Pancreas (tissue), 10 donors: ENCODE measurements around the gene DEPDC5. TPM values are rescaled to one million over a fixed set of nuclear protein-coding genes. Genes with fewer than 3 reads are reported as not detected.
"Not testable (repeated sequence)": the region's sequence is repeated elsewhere in the genome, so short reads cannot be mapped to it uniquely, and the experiment has no call there.

Experiments used
- ATAC-seq, 4 donors: fragments of 200-7000 bp; cut with Tn5 transposase; one replicate each; pipeline versions ENCODE4 v1.8.0 to v1.9.1; 2020; ENCODE audit warnings: mild to moderate bottlenecking in 4 of 4, moderate library complexity in 4 of 4
- DNase-seq, 6 donors: peaks; one replicate each; pipeline ENCODE4 v3.0.0-alpha.2; 2020
- FAIRE-seq: peaks from 2 replicates; lab custom pipeline; 2012; peaks lifted over from hg19 to GRCh38; lab: Jason Lieb, UNC
- H3K27ac ChIP-seq, 4 donors: fragments of 200-600 bp; sonication (generic); 1 replicate in 3 of 4; 2 replicates in 1 of 4; pipeline versions ENCODE4 v1.5.0 to v1.8.0; 2020
- H3K27me3 ChIP-seq, 4 donors: fragments of 200-600 bp; one replicate each; pipeline ENCODE4 v1.8.0; 2021
- H3K36me3 ChIP-seq, 3 donors: fragments of 200-600 bp; sonication (generic) in 1 of 3; one replicate each; pipeline versions ENCODE4 v1.5.0 to v1.8.0; 2020 to 2021
- H3K4me1 ChIP-seq, 3 donors: fragments of 200-600 bp; one replicate each; pipeline ENCODE4 v1.8.0; 2021
- H3K4me3 ChIP-seq, 4 donors: fragments of 200-600 bp; sonication (generic) in 2 of 4; one replicate each; pipeline versions ENCODE4 v1.5.0 to v1.8.0; 2020 to 2021
- H3K9me3 ChIP-seq, 4 donors: fragments of 200-600 bp; one replicate each; pipeline ENCODE4 v1.8.0; 2021
- WGBS, 2 donors: extraction: QIAGEN DNeasy Blood & Tissue Kit; methylation state at CpG; one replicate each; pipeline ENCODE4 v1.1.7; 2013; 5-methylcytosine and 5-hydroxymethylcytosine counted together
- intact Hi-C, 3 donors: fragments of 100-400 bp; cut with DNase I; formaldehyde crosslinking; loops; one replicate each; pipeline versions ENCODE4 v1.11.1 to v1.14.2; 2022
- polyA plus RNA-seq, 2 donors: library from polyadenylated mRNA; stranded (reverse); fragments of 200-250 nt; gene quantifications; one replicate each; pipeline ENCODE4 v1.2.3, GENCODE V29; 2013
- total RNA-seq, 6 donors: library from RNA; stranded (reverse); fragmentation: NEBNext Ultra II Directional in 4 of 6; extraction: Animal tissue kit (Norgen Biotek cat#: 25700) in 4 of 6; gene quantifications; one replicate each; pipeline versions ENCODE4 v1.2.1 to v1.2.4, GENCODE V29; 2021 to 2023
- TF ChIP-seq, protein P1 (sequence below), 4 donors: fragments of 200-600 bp; sonication (generic) in 3 of 4; IDR thresholded peaks; one replicate each; pipeline versions ENCODE4 v1.5.0 to v1.8.0; 2021; ENCODE audit warnings: antibody characterized with exemption in 4 of 4
- donor health status: healthy with polysubstance abuse.
- donor health status: DM: no; HTN: no; CAD: no; lungs with moderate emphysema.
- donor health status: DM: no; HTN: no; CAD: no.
- donor health status: control.
- donor health status: control.
- donor health status: Bipolar disorder and iron deficiency.
- donor health status: DM: yes; HTN: yes; CAD: no.
- donor health status: DM: no; HTN: no; CAD: no.
- donor health status: DM: no; HTN: no; CAD: no.
- donor health status: DM: yes; HTN: yes; CAD: no.

Gene DEPDC5
- total and polyA plus RNA-seq, 8 donors, result 5.9 to 17.2 (median 9.0) TPM

DNA sequence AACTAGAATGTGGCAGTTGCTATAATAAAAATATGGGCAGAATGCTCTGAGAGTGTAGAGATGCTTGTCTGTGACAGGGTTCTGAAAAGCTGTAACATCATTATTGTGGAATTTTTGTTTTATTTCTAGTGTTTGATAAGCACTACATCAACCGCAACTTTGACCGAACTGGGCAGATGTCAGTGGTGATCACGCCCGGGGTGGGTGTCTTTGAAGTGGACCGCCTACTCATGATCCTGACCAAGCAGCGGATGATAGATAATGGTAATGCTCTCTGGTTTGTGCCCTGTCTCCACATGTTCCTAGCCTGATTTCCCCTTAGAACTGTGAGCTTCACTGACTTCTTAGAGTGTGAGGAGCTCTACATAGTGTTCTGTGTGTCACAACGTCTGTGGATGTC lies 48.8 kb downstream of the DEPDC5 start:
- no peak for ATAC-seq
- no peak for DNase-seq
- Histone ChIP-seq H3K9me3 (no peaks in the 10 kb centered on the region), H3K27me3 (no peaks in the 10 kb centered on the region), H3K4me3 (no peak overlapping the region), H3K27ac (no peak overlapping the region), H3K36me3 (peaks cover 0 to 50% (median 29%) of the 10 kb centered on the region in 3 donors), H3K4me1 (no peaks in the 10 kb centered on the region)
- intact Hi-C loops, result no loop called here
- WGBS, 2 donors, result 92 to 95% methylated on average over 7 of the region's 7 CpGs
- no peak for FAIRE-seq
- TF ChIP-seq, protein P1, sequence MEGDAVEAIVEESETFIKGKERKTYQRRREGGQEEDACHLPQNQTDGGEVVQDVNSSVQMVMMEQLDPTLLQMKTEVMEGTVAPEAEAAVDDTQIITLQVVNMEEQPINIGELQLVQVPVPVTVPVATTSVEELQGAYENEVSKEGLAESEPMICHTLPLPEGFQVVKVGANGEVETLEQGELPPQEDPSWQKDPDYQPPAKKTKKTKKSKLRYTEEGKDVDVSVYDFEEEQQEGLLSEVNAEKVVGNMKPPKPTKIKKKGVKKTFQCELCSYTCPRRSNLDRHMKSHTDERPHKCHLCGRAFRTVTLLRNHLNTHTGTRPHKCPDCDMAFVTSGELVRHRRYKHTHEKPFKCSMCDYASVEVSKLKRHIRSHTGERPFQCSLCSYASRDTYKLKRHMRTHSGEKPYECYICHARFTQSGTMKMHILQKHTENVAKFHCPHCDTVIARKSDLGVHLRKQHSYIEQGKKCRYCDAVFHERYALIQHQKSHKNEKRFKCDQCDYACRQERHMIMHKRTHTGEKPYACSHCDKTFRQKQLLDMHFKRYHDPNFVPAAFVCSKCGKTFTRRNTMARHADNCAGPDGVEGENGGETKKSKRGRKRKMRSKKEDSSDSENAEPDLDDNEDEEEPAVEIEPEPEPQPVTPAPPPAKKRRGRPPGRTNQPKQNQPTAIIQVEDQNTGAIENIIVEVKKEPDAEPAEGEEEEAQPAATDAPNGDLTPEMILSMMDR (IDR thresholded peaks at IDR 0.05), result no peak

- Histone ChIP-seq H3K4me3 (no peak overlapping the region), H3K36me3 (peaks cover 0 to 44% (median 16%) of the 10 kb centered on the region in 3 donors), H3K9me3 (no peaks in the 10 kb centered on the region), H3K27me3 (no peaks in the 10 kb centered on the region), H3K4me1 (no peaks in the 10 kb centered on the region), H3K27ac (no peak overlapping the region)
- FAIRE-seq (no peak), ATAC-seq (no peak), DNase-seq (no peak)
- WGBS, 2 donors, result 90 to 95% methylated on average over 4 of the region's 4 CpGs
- intact Hi-C loops, result no loop called here
- TF ChIP-seq, protein P1 (IDR thresholded peaks at IDR 0.05), result no peak
Measured at GRCh38 chr22:31806751-31807150, 52.9 kb downstream of the DEPDC5 start.

- ATAC-seq (peak in 3 of 4 donors; percentile 69 to 90 (median 90)), FAIRE-seq (no peak), DNase-seq (no peak)
- Histone ChIP-seq H3K9me3 (no peaks in the 10 kb centered on the region), H3K4me1 (no peaks in the 10 kb centered on the region), H3K4me3 (no peak overlapping the region), H3K27me3 (no peaks in the 10 kb centered on the region), H3K36me3 (peaks cover 0 to 36% (median 0%) of the 10 kb centered on the region in 3 donors), H3K27ac (no peak overlapping the region)
- TF ChIP-seq, protein P1 (IDR thresholded peaks at IDR 0.05), result no peak
- WGBS, 2 donors, result 55 to 60% methylated on average over 6 of the region's 6 CpGs
- intact Hi-C loops, result no loop called here
Measured at GRCh38 chr22:31812977-31813605, 59.3 kb downstream of the DEPDC5 start.

- 83 to 87% methylated on average over 7 of the region's 7 CpGs for WGBS, 2 donors
- H3K27me3 ChIP-seq, H3K27ac ChIP-seq, ATAC-seq, H3K4me1 ChIP-seq, FAIRE-seq, intact Hi-C loops, H3K9me3 ChIP-seq, H3K4me3 ChIP-seq, DNase-seq: not testable (repeated sequence)
- H3K36me3 ChIP-seq, result peaks cover 0 to 44% (median 0%) of the 10 kb centered on the region in 3 donors
Measured at GRCh38 chr22:31813898-31814297, 60.1 kb downstream of the DEPDC5 start.

DNA sequence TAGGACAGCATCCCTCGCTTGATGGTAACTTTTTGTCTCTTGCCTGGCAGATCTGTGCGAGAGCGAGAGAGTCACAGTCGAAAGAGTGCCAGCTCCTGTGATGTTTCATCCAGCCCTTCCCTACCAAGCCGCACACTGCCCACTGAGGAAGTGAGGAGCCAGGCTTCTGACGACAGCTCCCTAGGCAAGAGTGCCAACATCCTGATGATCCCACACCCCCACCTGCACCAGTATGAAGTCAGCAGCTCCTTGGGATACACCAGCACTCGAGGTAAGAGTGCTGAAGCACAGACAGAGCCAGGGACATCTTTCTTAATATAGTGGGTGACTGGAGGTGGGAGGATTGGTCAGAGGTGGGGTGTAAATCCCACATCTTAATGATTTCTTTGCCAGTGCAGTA lies 61.1 kb downstream of the DEPDC5 start:
- H3K27me3 ChIP-seq, result no peaks in the 10 kb centered on the region
- 92% methylated on average over 7 of the region's 7 CpGs for WGBS, 2 donors
- no peak overlapping the region for H3K4me3 ChIP-seq
- ATAC-seq (no peak), DNase-seq (no peak), FAIRE-seq (no peak)
- H3K27ac ChIP-seq, result no peak overlapping the region
- peaks cover 0 to 48% (median 0%) of the 10 kb centered on the region in 3 donors for H3K36me3 ChIP-seq
- no peaks in the 10 kb centered on the region for H3K9me3 ChIP-seq
- TF ChIP-seq, protein P1 (IDR thresholded peaks at IDR 0.05), result no peak
- H3K4me1 ChIP-seq, result no peaks in the 10 kb centered on the region
- intact Hi-C loops, result no loop called here

- FAIRE-seq, H3K27ac ChIP-seq, DNase-seq, H3K4me3 ChIP-seq, H3K4me1 ChIP-seq, intact Hi-C loops, H3K9me3 ChIP-seq, H3K27me3 ChIP-seq: not testable (repeated sequence)
- ATAC-seq, result peak in 1 of 4 donors; percentile 36
- WGBS, 2 donors, result 64 to 75% methylated on average over 4 of the region's 4 CpGs
- H3K36me3 ChIP-seq, result peaks cover 0 to 46% (median 0%) of the 10 kb centered on the region in 3 donors
Measured at GRCh38 chr22:31815383-31815814, 61.6 kb downstream of the DEPDC5 start.
